Naive thymus-derived CD8-positive, alpha-beta T cell (primary cell): Measurements from ENCODE around the gene BHLHA15. TPM values are rescaled to one million over a fixed set of nuclear protein-coding genes. Genes with fewer than 3 reads are reported as not detected.

Experiments used
- polyA plus RNA-seq, 3 donors: library from polyadenylated mRNA; unstranded; fragments of 300-500 nt; fragmentation: Illumina TruSeq; gene quantifications; one replicate each; pipeline ENCODE4 v1.2.3, GENCODE V29; 2021
- total RNA-seq, 8 experiments: library from RNA in 2 of 8; stranded (reverse) in 2 of 8; gene quantifications; one replicate each; pipeline ENCODE4 v1.2.3 and lab custom pipeline; 2021 to 2026

Gene BHLHA15
- total and polyA plus RNA-seq, 5 experiments from 2014 or later = 0.47 TPM; not detected in 4

Other genes starting within 250 kb of the BHLHA15 start
- gene OCM2, start 221.2 kb upstream of the BHLHA15 start, total RNA-seq = not detected
- gene OCM2, start 221.2 kb upstream of the BHLHA15 start, polyA plus RNA-seq = not detected
- 10 to 100 TPM; 23.4 to 27.9 TPM for gene LMTK2, start 104.6 kb upstream of the BHLHA15 start, total RNA-seq
- gene LMTK2, start 104.6 kb upstream of the BHLHA15 start, polyA plus RNA-seq = 1 to 10 TPM; 1.8 to 4.9 (median 3.1) TPM
- 100 to 1,000 TPM; 174 to 181 TPM for gene TECPR1, start 40.8 kb downstream of the BHLHA15 start, total RNA-seq
- gene TECPR1, start 40.8 kb downstream of the BHLHA15 start, polyA plus RNA-seq = 10 to 100 TPM; 18.5 to 40.2 (median 26.1) TPM
- gene BRI3, start 70.2 kb downstream of the BHLHA15 start, total RNA-seq = 10 to 100 TPM; 77.1 to 86.2 TPM
- gene BRI3, start 70.2 kb downstream of the BHLHA15 start, polyA plus RNA-seq = 10 to 100 TPM; 15.1 to 18.8 (median 15.8) TPM
- gene BAIAP2L1, start 189.7 kb downstream of the BHLHA15 start, total RNA-seq = under 1 TPM; 0.44 to 0.47 TPM
- gene BAIAP2L1, start 189.7 kb downstream of the BHLHA15 start, polyA plus RNA-seq = under 1 TPM; 0.06 to 0.85 (median 0.34) TPM